Caki2 (cell line): Measurements from ENCODE around the gene FYB2. TPM values are rescaled to one million over a fixed set of nuclear protein-coding genes. Genes with fewer than 3 reads are reported as not detected.

ENCODE experiments used
- DNase-seq: peaks from one replicate; pipeline ENCODE4 v3.0.0-alpha.2; 2015; ENCODE audit warnings: low read depth
- in situ Hi-C: cut with HindIII; loops from 2 replicates; pipeline ENCODE4 v1.10.0; 2016; ENCODE audit warnings: low sequenced_read_pairs, low pct_unique_long_range_greater_than_20kb, mixed read lengths
- total RNA-seq: library from RNA; depleted of rRNA; stranded (reverse); fragments of >200 nt; shearing (Covaris generic); gene quantifications from 2 replicates; pipeline ENCODE4 v1.2.3, GENCODE V29; 2014; ENCODE audit warnings: low replicate concordance; rRNA removed

FYB2 gene
- total RNA-seq, 1 experiment from 2014 or later, result not detected

DNA sequence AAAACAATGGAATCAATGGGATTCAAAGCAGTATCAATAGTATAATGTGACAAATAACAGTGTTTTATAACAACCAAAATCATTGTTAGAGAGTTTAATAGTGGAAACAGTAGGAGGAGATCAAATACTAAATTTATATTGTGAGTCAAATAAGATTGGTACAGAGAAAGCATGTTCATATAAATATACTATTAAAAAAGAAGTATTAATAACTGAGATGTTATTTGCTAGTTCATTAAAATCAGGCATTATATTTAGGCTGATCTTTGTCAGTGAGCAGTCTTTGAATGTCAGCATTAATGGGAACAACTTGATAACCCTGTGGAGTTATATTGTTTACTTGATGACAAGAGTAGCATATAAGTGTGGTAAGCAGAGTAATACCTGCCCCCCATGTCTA, 143.4 kb downstream of the FYB2 start:
- in situ Hi-C loops, result no loop called here
- no peak for DNase-seq

DNA sequence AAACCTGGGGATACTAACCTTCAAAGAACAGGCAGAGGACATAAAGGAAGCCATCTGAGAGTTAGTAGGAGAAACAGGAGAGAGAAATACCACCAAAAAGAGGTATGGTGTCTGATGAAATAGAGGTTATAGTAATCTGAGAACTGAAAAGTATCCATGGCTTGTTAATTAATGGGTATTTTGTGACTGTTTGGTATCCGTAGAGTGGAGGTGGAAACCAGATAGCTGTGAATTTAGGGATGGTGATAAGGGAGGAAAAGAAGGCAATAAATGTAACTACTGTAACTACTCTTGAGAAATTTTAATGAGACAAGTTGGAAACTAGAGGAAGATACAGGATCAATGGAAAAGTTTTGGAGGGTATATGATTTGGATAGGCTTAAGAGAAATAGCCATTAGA, 146.6 kb downstream of the FYB2 start:
- DNase-seq, result no peak
- in situ Hi-C loops, result no loop called here

DNA sequence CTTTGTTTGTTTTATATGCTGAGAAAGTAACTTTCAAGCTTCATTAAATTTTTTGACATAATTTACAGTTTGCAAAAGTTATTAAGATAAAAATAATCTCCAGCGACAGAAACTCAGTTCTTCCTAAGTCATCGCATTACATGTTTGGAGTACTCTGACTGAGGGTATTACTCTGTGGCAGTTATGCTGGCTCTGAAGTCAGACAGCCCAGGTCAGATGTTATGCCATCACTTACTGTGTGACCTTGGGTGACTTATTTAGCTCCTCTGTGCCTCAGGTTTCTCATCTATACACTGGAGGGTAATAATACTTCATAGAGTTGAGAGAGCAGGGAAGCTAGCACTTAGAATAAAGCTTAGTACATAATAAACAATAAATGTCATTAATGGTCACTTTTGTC, 147.7 kb downstream of the FYB2 start:
- DNase-seq, result no peak
- in situ Hi-C loops, result no loop called here

DNA sequence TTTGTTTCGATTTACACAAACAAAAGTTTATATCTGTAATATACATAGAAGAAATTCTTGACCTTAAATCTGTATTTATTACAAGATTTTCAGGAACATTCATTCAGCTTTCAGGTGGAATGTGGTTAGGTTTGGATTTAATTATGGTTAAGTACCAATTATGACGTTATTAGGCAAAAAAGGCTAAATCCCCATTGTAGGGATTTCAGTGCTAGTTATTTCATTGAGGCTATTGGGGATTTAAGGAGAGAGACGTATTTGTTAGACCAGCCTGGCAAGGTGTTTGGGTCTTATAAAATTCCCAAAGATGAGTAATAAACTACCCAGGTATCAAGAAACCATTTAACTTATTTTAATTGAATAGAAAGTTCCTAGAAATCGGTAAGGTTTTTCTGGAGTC, 148.1 kb downstream of the FYB2 start:
- in situ Hi-C loops, result no loop called here
- DNase-seq, result no peak

DNA sequence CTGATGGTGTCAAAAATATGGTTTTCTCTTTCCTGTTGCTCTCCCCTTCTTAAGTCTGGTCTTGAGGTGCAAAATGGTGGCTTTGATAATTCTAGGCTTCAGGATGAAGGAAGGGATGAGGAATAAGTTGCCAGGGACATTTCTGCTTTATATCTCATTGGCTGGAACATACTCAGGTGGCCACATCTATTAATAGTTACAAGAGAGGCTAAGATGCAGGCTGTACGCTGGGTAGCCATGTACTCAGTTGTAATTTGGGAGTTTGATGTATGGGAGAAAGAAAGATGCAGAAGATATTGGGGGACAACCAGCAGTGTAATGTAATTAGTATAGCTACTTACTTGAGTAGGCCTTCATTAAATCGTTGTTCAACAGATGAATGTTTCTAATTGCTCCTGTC, 148.9 kb downstream of the FYB2 start:
- DNase-seq, result no peak
- in situ Hi-C loops, result no loop called here

Other genes with a start within 250 kb of the FYB2 start
- 3.5 and 4.1 TPM in 2 replicates for gene PLPP3, start 239.8 kb downstream of the FYB2 start, total RNA-seq
- gene PRKAA2, start 174.1 kb downstream of the FYB2 start, total RNA-seq, result 3.9 and 4.9 TPM in 2 replicates
- not detected in 2 replicates for gene C8A, start 35.4 kb upstream of the FYB2 start, total RNA-seq
- not detected in 2 replicates for gene C8B, start 146.6 kb upstream of the FYB2 start, total RNA-seq